Ectodermal cell (in vitro differentiated cells): ENCODE measurements around the gene NPFFR2.
"Not testable (repeated sequence)": the region's sequence is repeated elsewhere in the genome, so short reads cannot be mapped to it uniquely, and the experiment has no call there.

Source experiments
- H3K27ac ChIP-seq: 2 replicates; pipeline ENCODE4 v1.7.0; 2013; ENCODE audit warnings: mild to moderate bottlenecking, low read depth, low read length; ENCODE audit not compliant: insufficient read depth, poor library complexity, severe bottlenecking
- H3K27me3 ChIP-seq: 2 replicates; pipeline ENCODE4 v1.7.0; 2013; ENCODE audit warnings: mild to moderate bottlenecking, low read length; ENCODE audit not compliant: insufficient read depth, control insufficient read depth, poor library complexity, severe bottlenecking
- H3K36me3 ChIP-seq: one replicate; pipeline ENCODE4 v1.7.0; 2013; ENCODE audit warnings: low read length; ENCODE audit not compliant: control insufficient read depth, insufficient read depth
- H3K4me1 ChIP-seq: one replicate; pipeline ENCODE4 v1.7.0; 2013; ENCODE audit warnings: low read length; ENCODE audit not compliant: control insufficient read depth, insufficient read depth
- H3K4me3 ChIP-seq: 2 replicates; pipeline ENCODE4 v1.7.0; 2013; ENCODE audit warnings: low read depth, low read length, control low read depth; ENCODE audit not compliant: insufficient read depth
- H3K9me3 ChIP-seq: 2 replicates; pipeline ENCODE4 v1.7.0; 2013; ENCODE audit warnings: mild to moderate bottlenecking, low read length, moderate library complexity; ENCODE audit not compliant: control insufficient read depth
- WGBS, 2 experiments: methylation state at CpG; one replicate each; pipeline ENCODE4 v1.1.7; 2013; ENCODE audit warnings: missing lambda C conversion rate in 2 of 2; 5-methylcytosine and 5-hydroxymethylcytosine counted together

NPFFR2 gene

DNA sequence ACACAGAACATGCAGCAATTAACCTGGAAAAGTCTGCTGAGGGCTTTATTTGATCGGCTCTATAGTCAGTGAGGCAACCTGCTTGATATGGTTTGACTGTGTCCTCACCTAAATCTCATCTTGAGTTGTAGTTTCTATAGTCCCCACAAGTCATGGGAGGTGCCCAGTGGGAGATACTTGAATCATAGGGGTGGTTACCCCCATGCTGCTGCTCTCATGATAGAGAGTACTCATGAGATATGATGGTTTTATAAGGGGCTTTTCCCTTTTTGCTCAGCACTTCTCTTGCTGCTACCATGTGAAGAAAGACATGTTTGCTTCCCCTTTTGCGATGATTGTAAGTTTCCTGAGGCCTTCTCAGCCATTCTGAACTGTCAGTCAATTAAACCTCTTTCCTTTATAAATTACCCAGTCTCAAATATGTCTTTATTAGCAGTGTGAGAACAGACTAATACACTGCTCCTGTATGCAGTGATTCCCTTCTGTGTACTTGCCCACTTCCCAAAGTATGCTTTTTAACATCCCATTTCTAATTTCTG lies 78.2 kb downstream of the NPFFR2 start:
- 93 to 95% methylated on average over 2 of the region's 2 CpGs for WGBS, 2 experiments
- Histone ChIP-seq H3K4me1 (no peaks in the 10 kb centered on the region), H3K4me3 (no peak overlapping the region), H3K27ac (no peak overlapping the region), H3K27me3 (no peaks in the 10 kb centered on the region), H3K36me3 (no peaks in the 10 kb centered on the region), H3K9me3 (no peaks in the 10 kb centered on the region)

DNA sequence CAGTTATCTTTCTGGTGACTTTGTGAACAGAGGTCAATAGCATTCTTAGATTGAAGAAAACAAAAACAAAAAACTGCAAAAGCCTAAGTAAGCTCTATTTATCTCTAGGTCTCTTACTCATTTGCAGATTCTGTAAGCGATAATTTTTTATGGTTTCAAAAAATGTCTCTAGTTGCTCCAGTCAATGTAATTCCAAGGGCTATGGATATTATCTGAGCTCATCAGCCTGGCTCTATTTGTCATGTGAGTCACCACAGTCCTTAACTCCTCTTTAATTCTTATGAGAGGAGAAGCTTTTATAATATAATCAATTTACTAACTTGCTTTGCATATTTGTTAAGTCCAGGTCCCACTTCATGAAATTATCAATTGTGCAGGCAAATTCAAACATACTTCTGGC lies 79.1 kb downstream of the NPFFR2 start:
- Histone ChIP-seq H3K4me1 (no peaks in the 10 kb centered on the region), H3K4me3 (no peak overlapping the region), H3K27ac (no peak overlapping the region), H3K9me3 (no peaks in the 10 kb centered on the region), H3K27me3 (no peaks in the 10 kb centered on the region), H3K36me3 (no peaks in the 10 kb centered on the region)
- WGBS, 2 experiments, result 100% methylated on average over 1 of the region's 1 CpG

DNA sequence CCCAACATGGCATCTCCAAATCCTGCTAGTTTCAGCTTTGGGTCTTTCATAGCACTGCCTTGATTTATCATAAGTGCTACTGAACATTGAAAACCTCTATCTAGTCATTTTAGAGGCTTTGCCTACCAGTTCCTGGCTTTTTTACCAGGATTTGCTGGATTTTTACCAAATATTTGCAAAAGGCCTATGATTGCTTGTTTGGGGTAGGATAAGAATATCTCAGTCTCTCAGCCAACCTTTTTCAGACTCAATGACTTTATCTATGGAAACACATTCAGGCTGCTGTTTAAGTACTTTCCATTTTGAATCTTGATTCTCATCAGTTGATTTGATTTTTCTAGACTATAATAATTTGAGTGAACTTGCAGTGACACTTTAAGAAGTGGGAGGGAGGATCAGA lies 80.1 kb downstream of the NPFFR2 start:
- H3K27ac ChIP-seq, result no peak overlapping the region
- H3K36me3 ChIP-seq, result no peaks in the 10 kb centered on the region
- H3K4me1 ChIP-seq, result no peaks in the 10 kb centered on the region
- H3K9me3 ChIP-seq, result no peaks in the 10 kb centered on the region
- no peak overlapping the region for H3K4me3 ChIP-seq
- no peaks in the 10 kb centered on the region for H3K27me3 ChIP-seq

DNA sequence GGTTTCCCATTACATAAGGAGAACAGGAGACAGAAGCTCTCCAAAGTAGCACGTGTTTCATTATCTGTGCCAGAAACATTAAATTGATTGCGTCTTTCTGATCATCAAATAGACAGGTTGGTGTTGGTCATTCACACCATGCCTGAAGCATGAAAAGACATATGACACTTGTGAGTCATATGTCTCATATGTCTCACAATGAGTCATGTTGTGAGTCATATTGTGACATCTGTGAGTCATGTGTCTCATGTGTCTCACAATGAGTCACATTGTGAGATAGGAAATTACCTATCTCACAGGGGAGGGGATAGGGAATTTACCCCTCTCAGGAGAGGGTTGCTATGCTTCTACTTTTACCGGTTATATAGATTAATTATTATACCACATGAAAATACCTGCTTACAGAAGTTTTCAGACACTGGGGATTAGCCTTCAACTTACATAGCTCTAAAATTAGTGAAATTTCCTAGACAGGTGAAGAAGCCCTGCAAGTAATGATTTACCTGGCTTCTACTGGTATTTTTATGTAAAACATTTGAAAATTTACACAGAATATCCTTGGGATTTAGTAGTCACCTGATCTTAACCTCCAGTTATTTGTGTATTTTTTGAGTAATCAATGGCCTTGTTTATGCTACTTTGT lies 80.8 kb downstream of the NPFFR2 start:
- Histone ChIP-seq H3K4me3 (no peak overlapping the region), H3K36me3 (no peaks in the 10 kb centered on the region), H3K4me1 (no peaks in the 10 kb centered on the region), H3K27me3 (no peaks in the 10 kb centered on the region), H3K27ac (no peak overlapping the region), H3K9me3 (no peaks in the 10 kb centered on the region)
- WGBS, 2 experiments, result 92 to 93% methylated on average over 2 of the region's 3 CpGs

DNA sequence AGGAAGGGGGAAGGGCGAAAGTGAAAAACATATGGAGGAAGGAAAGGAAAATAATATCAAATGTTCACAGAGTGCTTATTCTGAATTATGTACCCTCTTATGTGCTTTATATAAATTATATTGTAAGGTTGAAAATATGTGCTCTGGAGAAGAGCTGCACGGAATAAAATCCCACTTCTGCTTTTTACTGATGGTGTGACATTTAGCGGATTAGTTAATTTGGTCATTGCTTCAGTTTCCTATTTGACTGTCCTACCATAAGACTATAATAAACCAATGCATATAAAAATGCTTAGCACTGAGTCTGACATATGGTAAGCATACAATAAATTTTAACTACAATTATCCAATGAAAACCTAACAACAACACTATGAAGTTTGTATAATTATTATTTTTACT lies 86.2 kb downstream of the NPFFR2 start:
- Histone ChIP-seq H3K4me1 (no peaks in the 10 kb centered on the region), H3K4me3 (no peak overlapping the region), H3K27ac (no peak overlapping the region), H3K9me3 (no peaks in the 10 kb centered on the region), H3K27me3 (no peaks in the 10 kb centered on the region), H3K36me3 (no peaks in the 10 kb centered on the region)
- 94 to 97% methylated on average over 3 of the region's 3 CpGs for WGBS, 2 experiments

DNA sequence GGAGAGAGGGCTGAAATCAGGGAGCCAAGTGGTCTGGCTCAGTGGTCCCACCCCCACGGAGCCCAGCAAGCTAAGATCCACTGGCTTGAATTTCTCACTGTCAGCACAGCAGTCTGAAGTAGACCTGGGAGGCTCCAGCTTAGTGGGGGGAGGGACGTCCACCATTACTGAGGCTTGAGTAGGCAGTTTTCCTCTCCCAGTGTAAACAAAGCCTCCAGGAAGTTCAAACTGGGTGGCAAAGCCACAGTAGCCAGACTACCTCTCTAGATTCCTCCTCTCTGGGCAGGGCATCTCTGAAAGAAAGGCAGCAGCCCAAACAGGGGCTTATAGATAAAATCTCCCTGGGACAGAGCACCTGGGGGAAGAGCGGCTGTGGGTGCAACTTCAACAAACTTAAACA lies 88.1 kb downstream of the NPFFR2 start:
- H3K9me3 ChIP-seq, result no peaks in the 10 kb centered on the region
- H3K4me1 ChIP-seq, result no peaks in the 10 kb centered on the region
- H3K27me3 ChIP-seq, result no peaks in the 10 kb centered on the region
- no peaks in the 10 kb centered on the region for H3K36me3 ChIP-seq
- no peak overlapping the region for H3K4me3 ChIP-seq
- H3K27ac ChIP-seq, result no peak overlapping the region
- WGBS, 2 experiments, result 79 to 81% methylated on average over 3 of the region's 3 CpGs

DNA sequence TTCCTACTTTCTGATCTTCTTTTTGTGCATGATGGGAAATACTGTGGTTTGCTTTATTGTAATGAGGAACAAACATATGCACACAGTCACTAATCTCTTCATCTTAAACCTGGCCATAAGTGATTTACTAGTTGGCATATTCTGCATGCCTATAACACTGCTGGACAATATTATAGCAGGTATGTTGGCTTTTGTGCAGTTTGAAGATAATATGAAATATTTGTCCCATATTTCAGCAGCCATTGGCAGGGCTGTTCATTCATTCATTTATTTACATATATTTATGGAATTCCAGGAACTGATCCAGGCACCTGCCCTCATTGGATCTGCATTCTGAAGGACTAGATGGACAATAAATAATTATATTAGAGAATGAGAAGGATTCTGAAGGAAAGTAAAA lies 96.9 kb downstream of the NPFFR2 start:
- H3K27ac ChIP-seq, result no peak overlapping the region

DNA sequence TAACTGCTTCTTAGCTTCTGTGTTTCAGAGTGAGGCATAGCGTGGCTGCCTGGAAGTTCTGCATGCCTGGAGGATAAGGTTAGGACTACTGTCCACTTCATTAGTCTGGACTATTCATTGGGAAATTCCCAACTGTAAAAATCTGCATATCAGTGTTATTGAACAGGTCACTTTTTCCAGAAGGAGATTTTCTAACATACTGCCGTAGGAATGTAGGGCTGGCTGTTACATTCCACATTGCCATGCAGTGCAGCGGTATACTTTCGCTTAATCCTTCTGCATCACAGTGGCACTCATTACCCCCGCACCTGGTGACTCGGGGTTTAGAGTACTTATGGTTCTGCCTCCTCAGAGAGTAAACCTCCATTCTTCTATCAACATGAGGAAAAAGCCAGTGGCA lies 104.6 kb downstream of the NPFFR2 start:
- Histone ChIP-seq H3K27me3 (no peaks in the 10 kb centered on the region), H3K4me1 (no peaks in the 10 kb centered on the region), H3K9me3 (no peaks in the 10 kb centered on the region), H3K4me3 (no peak overlapping the region), H3K27ac (no peak overlapping the region), H3K36me3 (no peaks in the 10 kb centered on the region)
- 78 to 81% methylated on average over 6 of the region's 6 CpGs for WGBS, 2 experiments

More for the DNA sequence above, 96.9 kb downstream of the NPFFR2 start:
- no peaks in the 10 kb centered on the region for H3K9me3 ChIP-seq
- no peaks in the 10 kb centered on the region for H3K4me1 ChIP-seq
- no peak overlapping the region for H3K4me3 ChIP-seq
- H3K36me3 ChIP-seq, result no peaks in the 10 kb centered on the region
- H3K27me3 ChIP-seq, result no peaks in the 10 kb centered on the region

DNA sequence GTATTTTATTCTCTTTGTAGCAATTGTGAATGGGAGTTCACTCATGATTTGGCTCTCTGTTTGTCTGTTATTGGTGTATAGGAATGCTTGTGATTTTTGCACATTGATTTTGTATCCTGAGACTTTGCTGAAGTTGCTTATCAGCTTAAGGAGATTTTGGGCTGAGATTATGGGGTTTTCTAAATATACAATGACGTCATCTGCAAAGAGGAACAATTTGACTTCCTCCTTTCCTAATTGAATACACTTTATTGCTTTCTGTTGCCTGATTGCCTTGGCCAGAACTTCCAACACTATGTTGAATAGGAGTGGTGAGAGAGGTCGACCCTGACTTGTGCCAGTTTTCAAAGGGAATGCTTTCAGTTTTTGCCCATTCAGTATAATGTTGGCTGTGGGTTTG lies 108.2 kb downstream of the NPFFR2 start:
- not testable (repeated sequence) for H3K4me1 ChIP-seq, H3K4me3 ChIP-seq, H3K9me3 ChIP-seq, H3K27ac ChIP-seq, H3K27me3 ChIP-seq, H3K36me3 ChIP-seq
- WGBS, 2 experiments, result 83 to 92% methylated on average over 2 of the region's 2 CpGs

DNA sequence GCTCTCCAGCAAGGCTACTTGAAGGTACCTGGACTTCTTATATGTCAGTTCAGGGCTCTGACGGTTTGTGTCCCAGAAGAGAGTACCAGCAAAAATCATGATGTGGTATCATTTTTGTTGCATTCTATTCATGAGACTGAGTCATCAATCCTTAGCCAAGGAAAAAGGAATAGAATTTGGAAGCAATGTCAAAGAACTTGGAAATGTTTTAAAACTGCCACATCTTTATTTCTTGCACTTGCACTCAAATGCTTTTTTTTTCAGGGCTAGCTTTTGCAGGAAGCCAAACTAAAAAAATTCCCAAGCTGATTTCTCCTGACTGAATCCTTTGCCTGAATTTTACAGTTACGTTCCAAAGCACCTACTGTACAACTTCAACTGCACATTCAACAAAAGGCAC lies 112.4 kb downstream of the NPFFR2 start:
- H3K27me3 ChIP-seq, result no peaks in the 10 kb centered on the region
- H3K27ac ChIP-seq, result no peak overlapping the region
- no peaks in the 10 kb centered on the region for H3K36me3 ChIP-seq
- H3K9me3 ChIP-seq, result no peaks in the 10 kb centered on the region
- no peaks in the 10 kb centered on the region for H3K4me1 ChIP-seq
- H3K4me3 ChIP-seq, result no peak overlapping the region
- WGBS, 2 experiments, result 93 to 95% methylated on average over 2 of the region's 2 CpGs

DNA sequence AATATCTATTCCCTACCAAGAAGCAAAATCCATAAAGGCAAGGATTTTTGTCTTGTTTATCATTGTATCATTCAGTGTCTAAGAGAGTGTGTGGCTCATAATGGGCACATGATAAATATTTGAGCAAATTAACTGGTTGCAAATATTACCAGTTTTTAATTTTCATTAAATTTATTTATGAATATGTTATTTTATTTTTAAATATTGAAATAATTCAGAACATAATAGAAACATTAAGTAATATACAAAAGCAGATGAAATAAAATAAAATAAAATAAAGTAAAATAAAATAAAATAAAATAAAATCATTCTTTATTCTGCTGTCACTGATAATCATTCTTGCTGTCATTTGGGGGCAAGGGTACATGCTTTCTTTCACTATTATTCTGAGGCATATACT lies 120.9 kb downstream of the NPFFR2 start:
- H3K9me3 ChIP-seq, result no peaks in the 10 kb centered on the region
- H3K27me3 ChIP-seq, result no peaks in the 10 kb centered on the region
- no peak overlapping the region for H3K27ac ChIP-seq
- no peaks in the 10 kb centered on the region for H3K36me3 ChIP-seq
- no peak overlapping the region for H3K4me3 ChIP-seq
- H3K4me1 ChIP-seq, result no peaks in the 10 kb centered on the region
